Activated effector memory CD4-positive, alpha-beta T cell treated with Interleukin-2 at 50 U/mL for 16 hours (primary cell): ENCODE data around the gene GATA3.

Source experiments
- DNase-seq: peaks from one replicate; pipeline ENCODE4 v3.0.0-alpha.2; 2020

Gene GATA3

DNA sequence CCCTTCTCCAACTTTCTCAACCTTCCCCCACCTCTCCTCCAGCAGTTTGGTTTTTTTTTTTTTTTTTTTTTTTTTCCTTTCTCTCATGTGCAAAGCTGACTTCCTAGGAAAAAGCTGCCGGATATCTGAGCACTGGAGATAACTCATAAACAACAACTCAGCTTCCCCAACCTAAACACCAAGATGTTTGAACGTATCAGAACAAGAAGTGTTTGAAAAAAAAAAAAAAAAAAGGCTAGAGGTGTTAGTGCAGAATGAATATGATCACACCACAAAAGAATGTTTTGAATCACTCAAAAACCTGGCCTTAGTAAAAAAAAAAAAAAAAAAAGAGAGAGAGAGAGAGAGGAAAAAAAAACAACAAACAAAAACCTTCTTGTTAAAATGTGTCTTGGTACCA, 11.2 kb downstream of the GATA3 start:
- DNase-seq, result no peak

DNA sequence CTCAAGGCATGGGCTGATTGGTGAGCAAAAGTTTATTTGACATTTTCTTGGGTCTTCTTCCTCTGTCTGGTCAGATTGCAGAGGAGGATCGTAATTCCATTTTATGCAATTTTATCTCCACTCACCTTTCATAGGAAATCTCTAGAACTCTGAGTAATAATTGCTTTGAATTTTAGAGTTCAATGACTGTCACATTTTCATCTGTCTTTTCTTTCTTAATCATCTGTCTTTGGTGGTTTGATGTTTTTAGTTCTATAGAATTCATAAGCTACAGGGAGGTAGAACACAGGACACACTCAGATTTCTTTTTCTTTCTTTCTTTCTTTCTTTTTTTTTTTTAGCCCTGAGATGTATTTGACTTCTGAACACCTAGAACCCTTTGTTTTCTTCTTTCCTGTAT, 11.6 kb downstream of the GATA3 start:
- no peak for DNase-seq

DNA sequence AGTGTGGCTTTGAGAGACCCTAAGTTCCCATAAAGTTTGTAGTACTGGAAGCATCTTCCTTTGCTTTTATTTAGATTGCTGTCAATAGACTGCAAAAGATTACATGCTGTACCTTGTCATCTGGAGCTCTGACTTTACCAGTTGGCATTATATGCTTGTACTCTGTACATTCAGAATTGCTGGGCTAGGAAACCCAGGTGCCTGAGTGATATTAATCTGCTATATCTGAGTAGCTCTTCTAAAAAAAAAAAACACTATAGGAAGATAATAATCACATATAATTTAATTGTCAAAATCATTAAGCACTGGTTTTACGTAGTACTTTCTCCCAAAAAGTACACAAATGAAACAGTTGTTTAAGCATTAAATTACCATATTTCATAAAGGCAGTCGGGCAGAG, 12.3 kb downstream of the GATA3 start:
- no peak for DNase-seq

DNA sequence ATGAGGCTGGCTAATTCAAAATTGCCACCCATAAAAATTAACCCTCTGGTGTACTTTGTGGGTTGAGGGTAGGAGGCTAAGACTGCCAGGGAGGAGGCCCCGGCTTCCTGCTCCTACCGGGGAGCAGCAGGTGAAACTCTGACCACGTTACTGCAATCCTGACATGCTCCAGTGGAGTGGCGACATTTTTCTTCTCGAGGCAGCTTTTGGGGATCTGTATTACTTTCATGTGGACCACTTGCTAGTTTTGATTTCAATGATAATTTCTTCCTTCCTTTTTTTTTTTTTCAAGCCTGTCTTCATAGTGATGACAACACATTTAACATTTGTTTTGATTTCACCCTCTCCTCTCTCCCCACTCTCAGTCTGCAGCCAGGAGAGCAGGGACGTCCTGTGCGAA, 14.6 kb downstream of the GATA3 start:
- no peak for DNase-seq

DNA sequence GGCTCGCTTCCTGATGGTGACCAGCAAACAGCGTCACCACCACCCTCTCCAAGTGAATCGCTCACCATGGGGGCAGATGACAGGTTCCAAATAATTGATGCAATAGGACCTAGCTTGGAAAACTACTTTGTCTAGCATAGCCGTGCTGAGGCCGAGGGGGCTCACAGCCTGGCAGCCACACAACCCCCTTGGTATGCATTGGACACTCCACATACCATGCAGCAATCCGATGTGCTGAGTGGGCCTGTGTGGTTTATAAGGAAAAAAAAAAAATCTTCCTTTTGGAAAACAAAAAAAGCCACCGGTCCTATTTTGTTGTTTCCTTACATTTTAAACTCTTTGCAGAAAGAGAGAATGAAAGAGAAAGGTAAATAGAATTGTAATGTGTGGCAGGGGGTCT, 15.1 kb downstream of the GATA3 start:
- no peak for DNase-seq

DNA sequence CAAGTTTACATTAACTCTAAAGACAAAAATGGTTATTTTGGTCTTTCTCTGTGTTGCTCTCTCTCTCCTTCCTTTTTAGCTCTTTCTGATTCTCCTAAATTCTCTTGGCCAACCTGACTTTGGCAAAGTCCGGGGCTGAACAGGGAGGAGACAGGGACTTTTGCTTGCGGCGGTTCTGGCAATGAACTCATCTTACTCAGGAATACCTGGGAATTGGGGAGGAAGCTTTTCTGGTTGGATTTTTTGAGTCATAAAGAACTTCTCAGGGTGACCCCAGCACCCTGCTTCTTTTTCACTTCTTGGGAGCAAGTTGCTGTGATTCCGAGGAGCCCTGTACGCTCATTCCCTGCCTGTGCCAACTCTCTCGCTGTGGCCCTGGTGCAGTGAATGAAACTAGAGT, 16.0 kb downstream of the GATA3 start:
- no peak for DNase-seq

DNA sequence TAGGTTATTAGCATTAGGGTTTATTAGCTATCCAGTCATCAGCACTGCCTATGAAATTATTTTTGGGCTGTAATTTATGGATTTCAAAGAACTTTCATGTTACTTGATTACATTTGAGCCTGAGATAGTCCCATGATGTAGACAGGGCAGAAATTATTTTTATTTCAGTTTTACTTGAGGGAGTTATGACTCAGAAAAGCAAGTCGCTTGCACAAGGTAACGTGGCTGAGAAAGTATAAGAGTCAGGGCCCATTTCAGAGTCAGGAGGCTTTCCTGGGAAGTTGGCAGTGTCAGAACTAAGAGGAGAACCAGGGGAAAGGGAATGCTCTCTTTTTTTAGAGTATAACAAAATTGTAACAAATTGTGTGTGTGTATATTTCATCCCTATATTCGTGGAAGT, 16.5 kb downstream of the GATA3 start:
- no peak for DNase-seq

DNA sequence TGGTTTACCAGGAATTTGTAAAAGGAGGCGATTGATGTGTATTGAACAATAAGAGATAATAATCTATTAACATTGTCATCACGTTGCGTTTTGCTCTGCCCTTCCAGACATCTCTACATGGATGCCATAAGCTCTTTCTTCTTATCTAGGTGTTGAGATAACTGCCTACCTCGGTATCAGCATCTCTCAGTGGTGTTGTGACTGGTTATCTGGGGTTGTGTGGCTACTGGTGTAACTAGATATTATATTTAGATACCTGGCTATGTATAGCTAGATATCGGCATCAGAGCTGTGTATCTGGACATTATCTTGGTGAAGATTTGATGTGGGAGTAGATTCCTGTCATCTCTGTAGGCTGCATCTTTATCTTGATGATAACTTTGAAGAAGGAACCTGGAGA, 17.2 kb downstream of the GATA3 start:
- no peak for DNase-seq

DNA sequence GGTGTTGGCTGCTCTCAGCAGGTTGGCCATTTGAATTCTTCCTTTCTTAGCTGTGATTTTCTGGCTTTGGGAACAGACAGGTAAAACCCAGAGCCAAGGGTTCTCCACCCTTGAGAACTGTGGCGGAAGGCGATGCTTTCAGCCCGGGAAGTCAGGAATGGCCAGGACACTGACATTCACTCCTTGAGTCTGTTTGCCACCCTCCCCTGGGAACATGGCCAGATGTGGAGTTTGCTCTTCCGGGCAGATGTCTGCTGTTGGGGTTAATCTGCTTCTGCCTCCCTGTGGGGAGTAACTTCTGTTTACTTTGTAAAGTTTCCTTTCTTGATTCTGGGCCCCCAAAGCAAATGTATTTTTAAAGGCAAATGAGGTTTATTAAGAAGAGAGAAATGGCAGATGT, 17.7 kb downstream of the GATA3 start:
- DNase-seq, result no peak

DNA sequence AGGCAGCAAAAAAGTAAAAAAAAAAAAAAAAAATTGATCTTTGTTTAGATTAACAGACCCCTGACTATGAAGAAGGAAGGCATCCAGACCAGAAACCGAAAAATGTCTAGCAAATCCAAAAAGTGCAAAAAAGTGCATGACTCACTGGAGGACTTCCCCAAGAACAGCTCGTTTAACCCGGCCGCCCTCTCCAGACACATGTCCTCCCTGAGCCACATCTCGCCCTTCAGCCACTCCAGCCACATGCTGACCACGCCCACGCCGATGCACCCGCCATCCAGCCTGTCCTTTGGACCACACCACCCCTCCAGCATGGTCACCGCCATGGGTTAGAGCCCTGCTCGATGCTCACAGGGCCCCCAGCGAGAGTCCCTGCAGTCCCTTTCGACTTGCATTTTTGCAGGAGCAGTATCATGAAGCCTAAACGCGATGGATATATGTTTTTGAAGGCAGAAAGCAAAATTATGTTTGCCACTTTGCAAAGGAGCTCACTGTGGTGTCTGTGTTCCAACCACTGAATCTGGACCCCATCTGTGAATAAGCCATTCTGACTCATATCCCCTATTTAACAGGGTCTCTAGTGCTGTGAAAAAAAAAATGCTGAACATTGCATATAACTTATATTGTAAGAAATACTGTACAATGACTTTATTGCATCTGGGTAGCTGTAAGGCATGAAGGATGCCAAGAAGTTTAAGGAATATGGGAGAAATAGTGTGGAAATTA, 19.4 kb downstream of the GATA3 start:
- DNase-seq, result no peak

DNA sequence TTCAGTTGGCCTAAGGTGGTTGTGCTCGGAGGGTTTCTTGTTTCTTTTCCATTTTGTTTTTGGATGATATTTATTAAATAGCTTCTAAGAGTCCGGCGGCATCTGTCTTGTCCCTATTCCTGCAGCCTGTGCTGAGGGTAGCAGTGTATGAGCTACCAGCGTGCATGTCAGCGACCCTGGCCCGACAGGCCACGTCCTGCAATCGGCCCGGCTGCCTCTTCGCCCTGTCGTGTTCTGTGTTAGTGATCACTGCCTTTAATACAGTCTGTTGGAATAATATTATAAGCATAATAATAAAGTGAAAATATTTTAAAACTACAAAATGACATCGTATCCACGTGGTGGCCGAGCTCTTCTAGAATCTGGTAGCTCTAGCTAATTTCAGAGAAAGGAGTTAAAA, 20.4 kb downstream of the GATA3 start:
- no peak for DNase-seq

DNA sequence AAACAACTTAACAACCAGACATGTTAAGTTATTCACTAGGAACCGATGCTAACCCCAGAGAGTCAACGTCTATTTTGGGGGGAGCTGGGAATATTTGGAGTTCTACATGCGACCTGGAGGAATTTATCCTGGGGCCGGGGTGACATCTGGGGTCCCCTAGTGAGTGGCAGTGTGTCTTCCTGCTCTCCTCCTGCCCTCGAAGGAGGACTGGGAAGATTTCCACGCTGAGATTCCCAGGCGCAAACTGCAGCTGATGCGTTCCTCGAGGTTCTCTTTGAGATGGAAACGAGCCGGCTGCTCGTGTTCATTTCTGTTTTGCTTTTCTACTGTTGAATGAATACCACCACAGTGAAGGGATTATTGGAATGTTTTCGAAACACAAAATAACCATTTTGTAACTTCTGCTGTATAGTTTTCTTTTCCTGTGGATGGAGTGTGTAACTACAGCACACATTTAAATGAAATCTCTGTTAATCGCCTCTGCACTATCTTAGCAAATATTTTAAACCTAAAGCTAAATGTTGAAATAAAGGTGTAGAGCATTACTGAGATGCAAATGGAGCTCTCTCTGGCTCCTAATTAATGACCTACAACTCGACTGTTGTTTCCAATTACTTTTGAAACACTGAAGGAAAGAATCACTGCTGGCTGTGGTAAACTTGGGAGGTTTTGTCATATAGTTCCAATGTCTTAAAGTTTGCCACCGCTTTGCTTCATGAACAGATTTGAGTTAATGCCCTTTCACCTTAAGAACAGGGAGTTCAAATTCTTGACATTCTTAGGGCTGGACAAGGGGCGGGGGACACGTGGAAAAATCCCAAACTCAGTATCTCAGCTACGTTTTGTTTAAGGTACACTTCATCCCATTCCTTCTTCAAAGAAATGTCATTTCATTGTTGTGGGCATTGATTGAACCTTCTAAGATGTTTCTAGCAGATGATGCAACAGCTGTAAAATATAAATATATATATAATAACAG, 21.1 kb downstream of the GATA3 start:
- no peak for DNase-seq

DNA sequence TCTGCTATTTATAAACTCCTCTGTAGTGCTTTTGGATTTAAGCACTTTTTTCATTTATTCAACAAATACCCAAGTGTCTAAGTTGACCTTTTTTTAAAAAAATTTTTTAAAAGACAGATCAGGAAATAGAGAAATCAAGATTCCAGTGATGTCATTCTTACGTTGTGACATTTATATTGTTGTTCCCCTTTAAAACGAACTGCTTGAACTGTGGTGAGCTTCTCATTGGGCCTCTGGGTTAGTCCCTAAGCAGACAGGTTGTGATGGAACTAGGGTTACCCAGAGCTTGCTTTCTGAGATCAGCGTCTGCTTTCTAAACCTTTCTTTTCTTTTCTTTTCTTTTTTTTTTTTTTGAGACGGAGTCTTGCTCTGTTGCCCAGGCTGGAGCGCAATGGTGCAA, 22.4 kb downstream of the GATA3 start:
- DNase-seq, result no peak

DNA sequence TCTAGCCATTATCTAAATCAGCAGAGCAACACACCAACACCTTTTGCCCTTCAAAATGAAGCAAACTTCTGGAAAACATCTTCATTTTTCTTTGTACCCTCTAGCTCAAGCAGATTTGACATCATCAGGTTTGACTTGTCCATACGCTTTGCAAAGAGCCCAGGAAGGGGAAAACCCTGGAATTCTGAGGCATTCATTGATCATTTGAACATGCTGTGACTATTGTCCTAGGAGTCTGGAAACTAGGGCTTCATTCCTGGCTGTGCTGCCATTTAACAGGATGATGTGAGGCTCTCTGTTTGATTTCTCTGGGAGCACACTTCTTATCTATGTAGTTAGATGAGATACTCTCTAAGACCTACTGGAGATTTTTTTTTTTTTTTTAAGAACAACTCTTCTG, 23.5 kb downstream of the GATA3 start:
- no peak for DNase-seq

DNA sequence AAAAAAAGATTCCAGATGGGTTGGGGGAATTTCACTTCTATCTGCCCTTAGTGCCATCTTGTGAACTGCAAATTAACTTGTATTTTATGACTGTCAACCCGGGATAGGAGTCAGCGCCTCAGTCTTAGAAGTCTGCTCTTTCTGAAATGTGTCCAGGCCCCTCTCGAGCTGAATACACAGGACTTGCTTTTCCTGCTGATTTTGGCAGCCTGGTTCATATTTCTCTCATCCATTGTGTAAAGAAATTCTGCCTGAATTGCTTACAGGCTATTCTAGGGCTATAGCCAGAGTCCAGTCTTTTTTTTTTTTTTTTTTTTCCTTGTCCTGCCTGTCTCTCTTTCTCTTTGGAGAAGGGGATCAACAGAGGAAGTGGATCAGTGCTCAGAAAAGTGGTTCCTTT, 24.6 kb downstream of the GATA3 start:
- DNase-seq, result no peak

DNA sequence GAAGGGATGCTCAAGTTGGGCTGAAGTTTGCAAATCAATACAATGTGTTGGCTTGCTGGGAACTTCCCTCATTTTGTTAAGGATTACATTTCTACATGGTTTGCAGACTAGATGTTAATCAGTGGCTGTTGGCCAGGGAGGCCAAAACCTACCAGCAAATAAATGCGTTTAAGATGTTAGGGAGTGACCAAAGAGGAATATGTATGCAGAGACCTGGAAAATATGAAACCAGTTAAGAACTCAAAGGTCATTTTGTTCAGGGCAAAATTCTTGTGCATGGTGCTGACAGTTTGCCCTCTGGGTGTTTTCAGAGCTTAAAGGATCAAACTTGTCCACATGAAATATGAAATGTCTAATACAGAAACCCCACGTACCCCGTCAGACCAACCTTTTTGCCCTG, 30.3 kb downstream of the GATA3 start:
- no peak for DNase-seq

DNA sequence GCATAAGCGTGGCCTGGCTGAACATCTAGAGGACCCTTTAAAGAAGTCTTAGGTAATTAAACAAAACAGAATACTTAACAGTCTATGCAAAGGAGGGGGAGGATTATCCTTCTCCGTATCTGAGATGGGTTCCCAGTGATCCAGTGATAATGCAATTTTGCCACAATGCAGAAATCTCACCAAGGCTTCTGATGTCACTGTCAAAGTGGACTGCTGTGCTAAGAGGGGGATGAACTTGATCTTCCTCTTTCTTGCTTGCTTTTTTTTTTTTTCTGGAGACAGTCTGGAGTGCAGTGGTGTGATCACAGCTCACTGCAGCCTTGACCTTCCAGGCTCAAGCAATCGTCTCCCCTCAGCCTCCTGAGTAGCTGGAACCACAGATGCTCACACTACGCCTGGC, 30.8 kb downstream of the GATA3 start:
- DNase-seq, result no peak

DNA sequence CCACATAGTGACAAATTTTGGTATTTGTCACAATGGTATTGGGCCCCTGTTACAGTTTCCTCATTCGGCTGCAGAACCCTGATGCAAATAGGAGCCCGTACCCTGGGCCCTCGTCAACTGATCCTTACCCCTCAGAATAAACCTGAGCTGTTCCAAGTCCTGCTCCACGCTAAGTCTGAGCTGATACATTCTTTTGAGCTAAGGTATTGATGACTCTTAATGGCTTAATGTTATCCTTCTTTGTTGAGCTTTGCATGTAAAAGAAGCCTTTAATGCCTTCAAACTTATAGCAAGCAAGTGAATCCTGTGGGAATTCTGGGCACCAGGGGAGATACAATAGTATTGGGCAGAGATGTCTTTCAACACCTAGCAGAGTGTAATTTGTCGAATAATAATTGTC, 31.8 kb downstream of the GATA3 start:
- DNase-seq, result no peak

DNA sequence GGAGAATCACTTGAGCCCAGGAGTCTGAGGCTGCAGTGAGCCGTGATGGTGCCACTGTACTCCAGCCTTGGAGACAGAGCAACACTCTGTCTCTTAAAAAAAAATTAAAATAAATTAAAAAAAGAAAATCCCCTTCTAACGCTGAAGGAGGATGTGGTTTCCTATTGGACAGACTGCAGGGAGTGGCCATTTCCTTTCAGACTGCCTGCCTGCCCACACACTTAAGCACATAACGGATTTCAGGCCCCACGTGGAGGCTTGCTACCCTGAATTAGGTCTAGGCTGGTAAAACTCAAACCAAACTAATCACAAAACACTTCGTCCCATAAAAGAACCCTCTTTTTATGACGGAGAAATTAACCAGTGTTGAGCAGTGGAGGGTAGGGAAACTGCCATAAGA, 34.0 kb downstream of the GATA3 start:
- peak; percentile 21 for DNase-seq

DNA sequence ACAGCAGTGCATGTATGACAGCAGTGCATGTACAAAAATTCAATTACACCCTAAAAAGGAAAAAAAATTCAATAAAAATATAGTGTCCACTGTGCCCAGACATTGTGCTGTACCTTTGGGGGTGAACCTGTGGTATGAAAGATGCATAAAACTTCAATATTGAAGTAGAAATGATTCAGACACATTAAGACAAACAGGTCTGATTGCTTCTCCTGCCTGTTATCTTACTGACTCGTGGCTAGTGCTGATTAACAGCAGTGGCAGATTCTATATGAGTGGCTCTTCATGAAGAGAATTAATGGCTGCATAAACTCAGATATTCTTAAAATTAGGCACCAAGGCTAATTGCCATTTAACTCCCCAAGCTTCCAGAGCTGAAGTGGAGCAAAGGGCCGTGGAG, 37.9 kb downstream of the GATA3 start:
- DNase-seq, result no peak

DNA sequence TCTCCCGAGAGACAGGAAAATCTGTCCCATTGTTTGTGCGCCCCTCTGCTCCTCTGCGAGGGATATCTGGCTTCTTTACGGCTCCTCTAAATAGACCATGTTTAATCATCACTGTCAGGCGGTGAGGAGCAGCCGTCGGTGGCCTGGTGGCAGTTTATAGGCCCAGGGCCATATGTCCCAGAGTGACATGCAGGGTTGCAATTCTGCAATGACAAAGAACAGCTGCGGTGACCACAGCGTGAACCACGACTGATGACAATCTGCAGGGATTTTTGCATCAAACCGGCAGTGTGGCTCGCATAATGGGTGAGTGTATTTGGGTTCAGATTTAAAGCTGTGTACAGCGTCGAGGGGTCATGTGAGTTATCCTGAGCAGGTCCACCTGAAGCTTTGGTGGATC, 41.5 kb downstream of the GATA3 start:
- no peak for DNase-seq

DNA sequence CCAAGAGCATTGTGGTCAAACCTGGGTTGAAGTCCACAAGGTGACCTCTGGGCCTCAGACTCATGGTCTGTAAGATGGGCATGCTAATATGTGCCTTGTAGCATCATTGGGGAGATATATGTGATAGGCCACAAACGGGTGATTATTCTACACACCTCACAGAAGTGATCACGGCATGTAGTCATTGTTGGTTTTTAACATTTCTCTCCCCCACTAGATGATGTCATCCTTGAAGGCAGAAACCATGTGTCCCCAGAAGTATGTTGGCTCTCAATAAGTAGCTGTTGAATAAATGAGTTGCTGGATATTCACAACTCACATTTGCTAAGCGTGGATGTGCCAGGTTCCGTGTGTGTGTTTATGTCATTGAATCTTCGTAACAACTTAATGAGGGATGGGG, 42.4 kb downstream of the GATA3 start:
- no peak for DNase-seq

DNA sequence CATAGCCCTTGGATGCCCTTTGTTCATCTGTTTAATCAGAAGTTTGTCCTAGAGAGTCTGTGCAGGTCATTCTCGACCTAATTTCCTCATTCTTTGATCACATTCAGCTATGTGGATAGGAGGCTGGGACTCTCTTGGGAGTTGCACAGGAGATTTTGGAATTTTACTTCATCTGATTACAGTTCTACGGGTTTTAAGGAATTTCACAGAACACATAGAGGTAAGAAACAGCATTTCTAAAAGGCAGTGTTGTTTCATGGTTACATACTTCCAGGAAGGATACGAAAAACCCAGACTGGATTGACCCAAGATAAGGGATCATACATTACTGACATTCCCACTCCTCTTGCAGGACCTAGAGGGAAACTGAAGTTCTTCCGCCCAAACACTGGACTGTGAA, 45.9 kb downstream of the GATA3 start:
- DNase-seq, result no peak

DNA sequence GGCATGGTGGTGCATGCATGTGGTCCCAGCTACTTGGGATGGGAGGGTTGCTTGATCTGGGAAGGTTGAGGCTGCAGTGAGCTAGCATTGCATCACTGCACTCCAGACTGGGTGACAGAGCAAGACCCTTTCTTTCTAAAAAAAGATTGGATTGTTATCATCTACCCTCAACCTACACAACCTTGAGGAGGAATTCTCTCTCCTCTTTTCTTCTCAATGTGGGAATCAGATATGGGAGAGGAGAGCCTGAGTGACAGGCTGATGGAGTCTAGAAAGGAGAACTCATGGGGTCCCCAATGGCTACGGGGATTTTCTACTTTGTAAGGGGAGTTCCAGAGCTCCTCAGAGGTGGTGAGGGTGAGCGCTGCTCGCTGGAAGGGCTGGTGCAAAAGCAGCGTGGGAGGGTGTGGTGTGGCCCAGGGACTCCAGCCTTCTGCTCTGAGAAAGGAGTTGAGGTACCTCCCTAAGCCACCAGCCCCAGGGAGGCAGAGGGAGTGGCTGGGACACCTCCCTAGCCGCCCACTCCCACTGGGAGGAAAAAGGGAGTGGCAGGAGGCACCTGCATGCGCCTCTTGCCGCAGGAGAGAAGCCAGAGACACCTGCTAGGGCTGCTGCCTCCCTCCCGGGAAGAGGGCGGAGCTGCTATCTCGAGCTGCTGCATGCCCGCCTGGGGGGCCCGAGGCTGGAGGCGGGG, 48.4 kb downstream of the GATA3 start:
- no peak for DNase-seq
